ENCODE results near the gene NRM.

DNA sequence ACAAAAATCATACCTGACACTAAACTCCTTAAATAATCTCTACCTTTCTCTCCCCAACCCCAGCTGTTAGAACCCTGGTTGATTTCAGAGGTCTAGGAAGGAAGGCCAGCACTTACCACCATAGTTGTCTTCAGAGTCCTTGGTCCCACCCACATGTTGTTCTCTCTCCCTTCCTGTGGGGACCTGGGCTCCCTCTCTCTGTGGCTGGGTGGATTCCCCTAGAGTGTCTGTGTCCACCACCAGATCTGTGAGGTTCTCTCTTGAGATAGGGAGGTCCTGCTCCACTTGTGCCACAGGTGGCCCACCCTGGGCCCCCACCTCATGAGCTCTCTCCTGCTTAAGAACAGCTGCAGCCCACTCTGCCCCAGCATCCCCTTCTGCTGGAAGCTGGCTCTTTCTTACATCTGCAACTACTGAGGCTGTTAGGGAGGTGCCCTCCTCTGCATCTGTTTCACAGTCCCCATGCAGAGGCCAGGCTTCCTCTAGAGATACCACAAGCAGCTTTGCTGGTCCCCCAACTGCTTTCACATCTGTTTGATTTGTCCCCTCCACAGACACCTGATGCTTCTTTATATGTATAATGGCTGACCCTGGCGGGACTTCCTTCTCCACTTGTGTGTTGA is 21.1 kb upstream of the NRM start:
- TF ChIP-seq, protein P1, sequence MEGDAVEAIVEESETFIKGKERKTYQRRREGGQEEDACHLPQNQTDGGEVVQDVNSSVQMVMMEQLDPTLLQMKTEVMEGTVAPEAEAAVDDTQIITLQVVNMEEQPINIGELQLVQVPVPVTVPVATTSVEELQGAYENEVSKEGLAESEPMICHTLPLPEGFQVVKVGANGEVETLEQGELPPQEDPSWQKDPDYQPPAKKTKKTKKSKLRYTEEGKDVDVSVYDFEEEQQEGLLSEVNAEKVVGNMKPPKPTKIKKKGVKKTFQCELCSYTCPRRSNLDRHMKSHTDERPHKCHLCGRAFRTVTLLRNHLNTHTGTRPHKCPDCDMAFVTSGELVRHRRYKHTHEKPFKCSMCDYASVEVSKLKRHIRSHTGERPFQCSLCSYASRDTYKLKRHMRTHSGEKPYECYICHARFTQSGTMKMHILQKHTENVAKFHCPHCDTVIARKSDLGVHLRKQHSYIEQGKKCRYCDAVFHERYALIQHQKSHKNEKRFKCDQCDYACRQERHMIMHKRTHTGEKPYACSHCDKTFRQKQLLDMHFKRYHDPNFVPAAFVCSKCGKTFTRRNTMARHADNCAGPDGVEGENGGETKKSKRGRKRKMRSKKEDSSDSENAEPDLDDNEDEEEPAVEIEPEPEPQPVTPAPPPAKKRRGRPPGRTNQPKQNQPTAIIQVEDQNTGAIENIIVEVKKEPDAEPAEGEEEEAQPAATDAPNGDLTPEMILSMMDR (IDR thresholded peaks at IDR 0.05; ENCODE audit: insufficient read depth, low read length): no peak
- no peak for TF ChIP-seq POLR2AphosphoS5 (IDR thresholded peaks at IDR 0.05; ENCODE audit: low read depth)
- TF ChIP-seq, protein P2, sequence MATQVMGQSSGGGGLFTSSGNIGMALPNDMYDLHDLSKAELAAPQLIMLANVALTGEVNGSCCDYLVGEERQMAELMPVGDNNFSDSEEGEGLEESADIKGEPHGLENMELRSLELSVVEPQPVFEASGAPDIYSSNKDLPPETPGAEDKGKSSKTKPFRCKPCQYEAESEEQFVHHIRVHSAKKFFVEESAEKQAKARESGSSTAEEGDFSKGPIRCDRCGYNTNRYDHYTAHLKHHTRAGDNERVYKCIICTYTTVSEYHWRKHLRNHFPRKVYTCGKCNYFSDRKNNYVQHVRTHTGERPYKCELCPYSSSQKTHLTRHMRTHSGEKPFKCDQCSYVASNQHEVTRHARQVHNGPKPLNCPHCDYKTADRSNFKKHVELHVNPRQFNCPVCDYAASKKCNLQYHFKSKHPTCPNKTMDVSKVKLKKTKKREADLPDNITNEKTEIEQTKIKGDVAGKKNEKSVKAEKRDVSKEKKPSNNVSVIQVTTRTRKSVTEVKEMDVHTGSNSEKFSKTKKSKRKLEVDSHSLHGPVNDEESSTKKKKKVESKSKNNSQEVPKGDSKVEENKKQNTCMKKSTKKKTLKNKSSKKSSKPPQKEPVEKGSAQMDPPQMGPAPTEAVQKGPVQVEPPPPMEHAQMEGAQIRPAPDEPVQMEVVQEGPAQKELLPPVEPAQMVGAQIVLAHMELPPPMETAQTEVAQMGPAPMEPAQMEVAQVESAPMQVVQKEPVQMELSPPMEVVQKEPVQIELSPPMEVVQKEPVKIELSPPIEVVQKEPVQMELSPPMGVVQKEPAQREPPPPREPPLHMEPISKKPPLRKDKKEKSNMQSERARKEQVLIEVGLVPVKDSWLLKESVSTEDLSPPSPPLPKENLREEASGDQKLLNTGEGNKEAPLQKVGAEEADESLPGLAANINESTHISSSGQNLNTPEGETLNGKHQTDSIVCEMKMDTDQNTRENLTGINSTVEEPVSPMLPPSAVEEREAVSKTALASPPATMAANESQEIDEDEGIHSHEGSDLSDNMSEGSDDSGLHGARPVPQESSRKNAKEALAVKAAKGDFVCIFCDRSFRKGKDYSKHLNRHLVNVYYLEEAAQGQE (IDR thresholded peaks at IDR 0.05; ENCODE audit: insufficient replicate concordance, low read depth): no peak
- no peak for TF ChIP-seq GABPA (IDR thresholded peaks at IDR 0.05; ENCODE audit: low read depth)
- TF ChIP-seq SPI1 (IDR thresholded peaks at IDR 0.05; ENCODE audit: borderline replicate concordance, low read depth): no peak
